Activated naive CD4-positive, alpha-beta T cell treated with anti-CD3 and anti-CD28 coated beads, Interleukin-2, amount 50 U/mL, for 24 hours (primary cell): ENCODE measurements around the gene GPATCH2.
"Not testable (repeated sequence)": the region's sequence is repeated elsewhere in the genome, so short reads cannot be mapped to it uniquely, and the experiment has no call there.

Source experiments
- H3K27ac Mint-ChIP-seq: one replicate; pipeline ENCODE4 v1.8.0; 2021; ENCODE audit warnings: mild to moderate bottlenecking, mixed read lengths
- H3K27me3 Mint-ChIP-seq: one replicate; pipeline ENCODE4 v1.8.0; 2021; ENCODE audit warnings: mixed read lengths
- H3K36me3 Mint-ChIP-seq: one replicate; pipeline ENCODE4 v1.8.0; 2021; ENCODE audit warnings: mixed read lengths
- H3K4me1 Mint-ChIP-seq: one replicate; pipeline ENCODE4 v1.8.0; 2021; ENCODE audit warnings: mixed read lengths
- H3K4me3 Mint-ChIP-seq: one replicate; pipeline ENCODE4 v1.8.0; 2021; ENCODE audit warnings: mild to moderate bottlenecking, mixed read lengths
- H3K9me3 Mint-ChIP-seq: one replicate; pipeline ENCODE4 v1.8.0; 2021; ENCODE audit warnings: mixed read lengths

The GPATCH2 gene

GRCh38 chr1:217393896-217394295 lies 237.0 kb downstream of the GPATCH2 start:
- Mint-ChIP-seq H3K9me3 (no peaks in the 10 kb centered on the region), H3K4me3 (no peak overlapping the region), H3K27ac (no peak overlapping the region), H3K4me1 (no peaks in the 10 kb centered on the region), H3K27me3 (no peaks in the 10 kb centered on the region), H3K36me3 (no peaks in the 10 kb centered on the region)

- no peaks in the 10 kb centered on the region for H3K36me3 Mint-ChIP-seq
- no peak overlapping the region for H3K4me3 Mint-ChIP-seq
- H3K9me3 Mint-ChIP-seq, result no peaks in the 10 kb centered on the region
- no peaks in the 10 kb centered on the region for H3K27me3 Mint-ChIP-seq
- H3K27ac Mint-ChIP-seq, result no peak overlapping the region
- no peaks in the 10 kb centered on the region for H3K4me1 Mint-ChIP-seq
These were observed 238.4 kb downstream of the GPATCH2 start for GRCh38 chr1:217392441-217392840.

- H3K27me3 Mint-ChIP-seq, result no peaks in the 10 kb centered on the region
- no peak overlapping the region for H3K27ac Mint-ChIP-seq
- no peaks in the 10 kb centered on the region for H3K36me3 Mint-ChIP-seq
- H3K9me3 Mint-ChIP-seq, result no peaks in the 10 kb centered on the region
- no peaks in the 10 kb centered on the region for H3K4me1 Mint-ChIP-seq
- H3K4me3 Mint-ChIP-seq, result no peak overlapping the region
These were observed 241.0 kb downstream of the GPATCH2 start for GRCh38 chr1:217389895-217390294.

GRCh38 chr1:217388522-217389065 lies 242.3 kb downstream of the GPATCH2 start:
- H3K27ac Mint-ChIP-seq, result no peak overlapping the region
- no peaks in the 10 kb centered on the region for H3K27me3 Mint-ChIP-seq
- no peaks in the 10 kb centered on the region for H3K36me3 Mint-ChIP-seq
- H3K9me3 Mint-ChIP-seq, result no peaks in the 10 kb centered on the region
- H3K4me3 Mint-ChIP-seq, result no peak overlapping the region
- H3K4me1 Mint-ChIP-seq, result no peaks in the 10 kb centered on the region

GRCh38 chr1:217381773-217382172 lies 249.1 kb downstream of the GPATCH2 start:
- not testable (repeated sequence) for H3K27me3 Mint-ChIP-seq, H3K27ac Mint-ChIP-seq, H3K36me3 Mint-ChIP-seq, H3K4me1 Mint-ChIP-seq, H3K4me3 Mint-ChIP-seq
- H3K9me3 Mint-ChIP-seq, result peaks cover 14% of the 10 kb centered on the region

GRCh38 chr1:217379804-217380203 lies 251.1 kb downstream of the GPATCH2 start:
- not testable (repeated sequence) for H3K27ac Mint-ChIP-seq, H3K4me1 Mint-ChIP-seq, H3K27me3 Mint-ChIP-seq, H3K36me3 Mint-ChIP-seq, H3K4me3 Mint-ChIP-seq
- H3K9me3 Mint-ChIP-seq, result peaks cover 18% of the 10 kb centered on the region

- no peaks in the 10 kb centered on the region for H3K36me3 Mint-ChIP-seq
- H3K4me1 Mint-ChIP-seq, result no peaks in the 10 kb centered on the region
- peaks cover 18% of the 10 kb centered on the region for H3K9me3 Mint-ChIP-seq
- no peak overlapping the region for H3K27ac Mint-ChIP-seq
- H3K27me3 Mint-ChIP-seq, result peaks cover 9% of the 10 kb centered on the region
- no peak overlapping the region for H3K4me3 Mint-ChIP-seq
These were observed 251.6 kb downstream of the GPATCH2 start for GRCh38 chr1:217379336-217379735.
